HCT116 (cell line): ENCODE data around the gene MAP2K4. TPM values are rescaled to one million over a fixed set of nuclear protein-coding genes. Genes with fewer than 3 reads are reported as not detected.

Source experiments
- ATAC-seq: fragments of 200-7000 bp; cut with Tn5 transposase; 2 replicates; pipeline ENCODE4 v1.9.1; 2020; ENCODE audit warnings: mild to moderate bottlenecking, moderate library complexity
- BruUV-seq: library from RNA; stranded (reverse); fragments of 400-500 nt; replicated peaks from 2 replicates; lab custom pipeline; 2021; lab: Mats Ljungman, UMichigan
- CTCF ChIA-PET: fragments of 300-600 bp; sonication (Branson Sonifier 250); formaldehyde crosslinking; loops from one replicate; lab custom pipeline; 2021; ENCODE audit warnings: antibody characterized with exemption; lab: Charles Lee
- POLR2A ChIA-PET: fragments of 300-600, 350-600 bp; sonication (Branson Sonifier 250); formaldehyde crosslinking; loops from one replicate; lab custom pipeline; 2021; ENCODE audit warnings: antibody characterized with exemption; lab: Charles Lee
- RAD21 ChIA-PET, 2 experiments: fragments of 300-600 bp; sonication (Branson Sonifier 250); formaldehyde crosslinking; loops; one replicate each; lab custom pipeline; 2023; ENCODE audit warnings: low total read pairs in 2 of 2; ENCODE audit not compliant: uncharacterized antibody in 2 of 2, unreplicated experiment in 2 of 2, low non-redundant PET in 1 of 2; lab: Charles Lee
- DNase-seq: peaks from one replicate; pipeline ENCODE4 v3.0.0-alpha.2; 2010; ENCODE audit warnings: low read depth, low spot score
- H2AFZ ChIP-seq: fragments of 200-600 bp; shearing (Covaris generic), sonication (generic); 2 replicates; pipeline ENCODE4 v1.6.1; 2017; ENCODE audit warnings: low read depth, mixed run types, mixed read lengths, antibody characterized with exemption, low read length; ENCODE audit not compliant: poor library complexity, severe bottlenecking
- H3K27ac ChIP-seq: 2 replicates; pipeline ENCODE4 v1.5.1; 2012; ENCODE audit warnings: low read depth, low read length
- H3K27me3 ChIP-seq: fragments of 200-600 bp; sonication (generic); 2 replicates; pipeline ENCODE4 v1.6.1; 2016; ENCODE audit warnings: mixed run types, low read length, mixed read lengths; ENCODE audit not compliant: insufficient read depth
- H3K36me3 ChIP-seq, 2 experiments: fragments of 200-500 bp in 1 of 2; fragments of 200-600 bp in 1 of 2; sonication (Bioruptor generic) in 1 of 2; sonication (generic) in 1 of 2; 2 replicates each; pipeline versions ENCODE4 v1.5.1 to v1.6.1; 2014 to 2016; ENCODE audit warnings: low read length in 2 of 2, inconsistent platforms in 1 of 2, mixed read lengths in 1 of 2, mixed run types in 1 of 2; ENCODE audit not compliant: insufficient read depth in 2 of 2, control insufficient read depth in 1 of 2
- H3K4me1 ChIP-seq, 2 experiments: fragments of 200-600 bp in 1 of 2; sonication (generic) in 1 of 2; 2 replicates each; pipeline versions ENCODE4 v1.5.1 to v1.6.1; 2012 to 2017; ENCODE audit warnings: low read length in 2 of 2, inconsistent platforms in 1 of 2, mild to moderate bottlenecking in 1 of 2, mixed read lengths in 1 of 2, mixed run types in 1 of 2, moderate library complexity in 1 of 2; ENCODE audit not compliant: insufficient read depth in 2 of 2, control insufficient read depth in 1 of 2
- H3K4me2 ChIP-seq: fragments of 200-600 bp; sonication (generic); 2 replicates; pipeline ENCODE4 v1.6.1; 2017; ENCODE audit warnings: mixed run types, low read length, mixed read lengths
- H3K4me3 ChIP-seq, 2 experiments: fragments of 200-600 bp in 1 of 2; sonication (generic) in 1 of 2; replicated peaks in 1 of 2; 2 replicates each; pipeline ENCODE4 v1.5.1; 2011 to 2016; ENCODE audit warnings: low read length in 2 of 2, control low read depth in 1 of 2, low read depth in 1 of 2, mild to moderate bottlenecking in 1 of 2, mixed read lengths in 1 of 2, mixed run types in 1 of 2
- H3K79me2 ChIP-seq: fragments of 200-600 bp; sonication (generic); 2 replicates; pipeline ENCODE4 v1.6.1; 2017; ENCODE audit warnings: mild to moderate bottlenecking, mixed run types, low read length, moderate library complexity, mixed read lengths; ENCODE audit not compliant: insufficient read depth
- H3K9ac ChIP-seq: fragments of 200-600 bp; sonication (generic); 2 replicates; pipeline ENCODE4 v1.6.1; 2016; ENCODE audit warnings: low read length, mixed read lengths
- H3K9me2 ChIP-seq: fragments of 200-600 bp; sonication (generic), shearing (Covaris generic); 2 replicates; pipeline ENCODE4 v1.6.1; 2017; ENCODE audit warnings: mixed run types, mild to moderate bottlenecking, moderate library complexity; ENCODE audit not compliant: insufficient read depth
- H3K9me3 ChIP-seq, 2 experiments: fragments of 200-500 bp in 1 of 2; fragments of 200-600 bp in 1 of 2; sonication (Bioruptor generic) in 1 of 2; sonication (generic) in 1 of 2; 2 replicates each; pipeline ENCODE4 v1.6.1; 2014 to 2017; ENCODE audit warnings: low read length in 2 of 2, mixed read lengths in 2 of 2, inconsistent platforms in 1 of 2, low read depth in 1 of 2, mild to moderate bottlenecking in 1 of 2, mixed run types in 1 of 2, moderate library complexity in 1 of 2; ENCODE audit not compliant: control insufficient read depth in 1 of 2, insufficient read depth in 1 of 2
- H4K20me1 ChIP-seq: fragments of 200-600 bp; sonication (generic), shearing (Covaris generic); 2 replicates; pipeline ENCODE4 v1.6.1; 2017; ENCODE audit warnings: mixed run types, mild to moderate bottlenecking, moderate library complexity; ENCODE audit not compliant: insufficient read depth
- ATF3 ChIP-seq: IDR thresholded peaks from 2 replicates; pipeline ENCODE4 v1.6.1; 2012
- CEBPB ChIP-seq: IDR thresholded peaks from 2 replicates; pipeline ENCODE4 v1.6.1; 2012; ENCODE audit warnings: low read depth
- EGR1 ChIP-seq: IDR thresholded peaks from 2 replicates; pipeline ENCODE4 v1.6.1; 2012; ENCODE audit warnings: low read depth
- EZH2 ChIP-seq: fragments of 200-600 bp; sonication (generic); IDR thresholded peaks from 2 replicates; pipeline ENCODE4 v1.6.1; 2017; ENCODE audit warnings: antibody characterized with exemption, mixed run types
- EZH2phosphoT487 ChIP-seq: fragments of 200-600 bp; IDR thresholded peaks from 2 replicates; pipeline ENCODE4 v1.6.1; 2018; ENCODE audit warnings: antibody characterized with exemption, borderline replicate concordance
- JUND ChIP-seq: IDR thresholded peaks from 2 replicates; pipeline ENCODE4 v1.6.1; 2012
- MAX ChIP-seq: IDR thresholded peaks from 2 replicates; pipeline ENCODE4 v1.6.1; 2012
- POLR2A ChIP-seq: IDR thresholded peaks from 2 replicates; pipeline ENCODE4 v1.7.0; 2011; ENCODE audit warnings: borderline replicate concordance; ENCODE audit not compliant: insufficient read depth, insufficient read length; ENCODE audit errors: extremely low read depth
- RAD21 ChIP-seq: IDR thresholded peaks from 2 replicates; pipeline ENCODE4 v1.6.1; 2012; ENCODE audit warnings: low read depth, mild to moderate bottlenecking
- REST ChIP-seq: IDR thresholded peaks from 2 replicates; pipeline ENCODE4 v1.6.1; 2012; ENCODE audit warnings: low read depth
- SIN3A ChIP-seq: IDR thresholded peaks from 2 replicates; pipeline ENCODE4 v1.6.1; 2012; ENCODE audit warnings: low read depth
- SP1 ChIP-seq: IDR thresholded peaks from 2 replicates; pipeline ENCODE4 v1.6.1; 2012; ENCODE audit warnings: low read depth
- SRF ChIP-seq: IDR thresholded peaks from 2 replicates; pipeline ENCODE4 v1.6.1; 2012; ENCODE audit warnings: low read depth
- TCF7L2 ChIP-seq: IDR thresholded peaks from 2 replicates; pipeline ENCODE4 v1.7.0; 2011; ENCODE audit warnings: borderline replicate concordance, inconsistent platforms; ENCODE audit not compliant: insufficient read depth, insufficient read length; ENCODE audit errors: extremely low read depth
- YY1 ChIP-seq: IDR thresholded peaks from 2 replicates; pipeline ENCODE4 v1.6.1; 2011; ENCODE audit warnings: low read length, low read depth, moderate library complexity, mild to moderate bottlenecking; ENCODE audit not compliant: insufficient replicate concordance; ENCODE audit errors: extremely low read depth
- ZFX ChIP-seq: fragments of 450-650 bp; IDR thresholded peaks from 2 replicates; pipeline ENCODE4 v1.6.1; 2017
- ZNF274 ChIP-seq: fragments of 200-500 bp; sonication (Bioruptor generic); IDR thresholded peaks from 2 replicates; pipeline ENCODE4 v1.6.1; 2014; ENCODE audit warnings: mild to moderate bottlenecking, low read depth, low read length, inconsistent platforms
- intact Hi-C: fragments of 100-400 bp; cut with micrococcal nuclease; formaldehyde crosslinking; loops from 2 replicates; pipeline ENCODE4 v1.10.0; 2022
- total RNA-seq: library from RNA; stranded (reverse); gene quantifications from one replicate; pipeline ENCODE4 v1.2.1, GENCODE V29; 2021; ENCODE audit not compliant: unreplicated experiment

The MAP2K4 gene
- total RNA-seq, 1 experiment from 2014 or later = 42.3 TPM

- no peaks in the 10 kb centered on the region for H3K27me3 ChIP-seq
- peaks cover 0 to 4% of the 10 kb centered on the region in 2 experiments; a peak in 1 of 4 replicates for H3K9me3 ChIP-seq
- intact Hi-C loops = no loop called here
- no peaks in the 10 kb centered on the region for H3K9me2 ChIP-seq
- ChIA-PET CTCF (no interaction called here), POLR2A (no interaction called here), RAD21 (no interaction called here)
- BruUV-seq = no TSS peak
- ATAC-seq (no peak), DNase-seq (no peak)
- no peaks in the 10 kb centered on the region for H4K20me1 ChIP-seq
- no peak overlapping the region for H3K4me2 ChIP-seq
- no peak overlapping the region for H2AFZ ChIP-seq
- H3K79me2 ChIP-seq = no peaks in the 10 kb centered on the region
- TF ChIP-seq YY1 (no peak), TCF7L2 (no peak), JUND (no peak), POLR2A (no peak), MAX (no peak), RAD21 (no peak), ZFX (no peak), SP1 (no peak)
- H3K27ac ChIP-seq = no peak overlapping the region
- H3K4me3 ChIP-seq = no peak overlapping the region
- no peaks in the 10 kb centered on the region for H3K4me1 ChIP-seq
- H3K36me3 ChIP-seq = peaks cover 12 to 18% of the 10 kb centered on the region in 2 experiments
- H3K9ac ChIP-seq = no peak overlapping the region
Measured at GRCh38 chr17:12136646-12137045, 116.0 kb downstream of the MAP2K4 start.

DNA sequence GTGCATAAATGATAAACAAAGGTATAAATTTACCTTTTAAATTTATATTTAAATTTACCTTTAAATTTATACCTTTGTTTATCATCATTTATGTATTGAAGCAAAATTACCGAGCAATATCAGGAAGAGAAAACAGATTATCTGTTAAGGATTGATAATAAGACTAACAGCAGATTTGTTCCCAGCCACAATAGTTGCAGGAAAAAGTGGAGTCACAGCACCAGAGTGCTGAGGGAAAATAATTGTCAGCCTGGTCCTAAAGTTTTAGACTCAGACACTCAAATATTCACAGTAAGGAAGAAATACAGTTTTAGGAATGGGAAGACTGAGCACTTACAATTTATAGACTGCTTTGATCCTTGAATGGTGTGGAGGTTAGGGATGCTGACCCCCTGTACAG lies 117.2 kb downstream of the MAP2K4 start:
- H3K79me2 ChIP-seq = no peaks in the 10 kb centered on the region
- peaks cover 18 to 21% of the 10 kb centered on the region in 2 experiments for H3K36me3 ChIP-seq
- ATAC-seq (no peak), DNase-seq (no peak)
- CTCF ChIA-PET = no interaction called here
- no peaks in the 10 kb centered on the region for H3K9me2 ChIP-seq
- no peaks in the 10 kb centered on the region for H4K20me1 ChIP-seq
- H3K27me3 ChIP-seq = no peaks in the 10 kb centered on the region
- RAD21 ChIA-PET = no interaction called here
- BruUV-seq = no TSS peak
- no peak overlapping the region for H3K27ac ChIP-seq
- POLR2A ChIA-PET = no interaction called here
- no peak overlapping the region for H3K4me3 ChIP-seq
- H3K4me1 ChIP-seq = no peaks in the 10 kb centered on the region
- intact Hi-C loops = no loop called here
- no peak overlapping the region for H3K4me2 ChIP-seq
- peaks cover 0 to 4% of the 10 kb centered on the region in 2 experiments; a peak in 1 of 4 replicates for H3K9me3 ChIP-seq
- H3K9ac ChIP-seq = no peak overlapping the region
- H2AFZ ChIP-seq = no peak overlapping the region
- TF ChIP-seq REST = no peak
- TF ChIP-seq RAD21 = no peak
- no peak for TF ChIP-seq YY1
- no peak for TF ChIP-seq EZH2
- TF ChIP-seq ATF3 = no peak
- no peak for TF ChIP-seq SIN3A
- no peak for TF ChIP-seq CEBPB
- TF ChIP-seq SRF = no peak
- TF ChIP-seq TCF7L2 = no peak
- no peak for TF ChIP-seq ZNF274
- TF ChIP-seq EZH2phosphoT487 = no peak
- no peak for TF ChIP-seq ZFX
- no peak for TF ChIP-seq EGR1
